MG63 (cell line): ENCODE results near the gene ARHGAP35. TPM values are rescaled to one million over a fixed set of nuclear protein-coding genes. Genes with fewer than 3 reads are reported as not detected.
"Not testable (repeated sequence)": the region's sequence is repeated elsewhere in the genome, so short reads cannot be mapped to it uniquely, and the experiment has no call there.

Experiments
- DNase-seq: peaks from one replicate; pipeline ENCODE4 v3.0.0-alpha.2; 2020
- H3K27me3 ChIP-seq: fragments of 250-450 bp; sonication (Bioruptor Pico); 2 replicates; pipeline ENCODE4 v1.5.1; 2020; ENCODE audit warnings: mild to moderate bottlenecking, moderate library complexity
- H3K36me3 ChIP-seq: fragments of 250-450 bp; sonication (Bioruptor Pico); 2 replicates; pipeline ENCODE4 v1.5.1; 2020; ENCODE audit warnings: mild to moderate bottlenecking, moderate library complexity
- H3K4me3 ChIP-seq: fragments of 250-450 bp; sonication (Bioruptor Pico); 2 replicates; pipeline ENCODE4 v1.5.1; 2020; ENCODE audit warnings: mild to moderate bottlenecking, moderate library complexity
- H3K9me3 ChIP-seq: fragments of 250-450 bp; sonication (Bioruptor Pico); 2 replicates; pipeline ENCODE4 v1.5.1; 2020; ENCODE audit warnings: mild to moderate bottlenecking, moderate library complexity
- total RNA-seq: library from RNA; depleted of rRNA; stranded (reverse); fragments of >200 nt; shearing (Covaris generic); gene quantifications from 2 replicates; pipeline ENCODE4 v1.2.3, GENCODE V29; 2014; ENCODE audit warnings: low replicate concordance

Gene ARHGAP35
- total RNA-seq, 1 experiment from 2014 or later, result 14.7 TPM

DNA sequence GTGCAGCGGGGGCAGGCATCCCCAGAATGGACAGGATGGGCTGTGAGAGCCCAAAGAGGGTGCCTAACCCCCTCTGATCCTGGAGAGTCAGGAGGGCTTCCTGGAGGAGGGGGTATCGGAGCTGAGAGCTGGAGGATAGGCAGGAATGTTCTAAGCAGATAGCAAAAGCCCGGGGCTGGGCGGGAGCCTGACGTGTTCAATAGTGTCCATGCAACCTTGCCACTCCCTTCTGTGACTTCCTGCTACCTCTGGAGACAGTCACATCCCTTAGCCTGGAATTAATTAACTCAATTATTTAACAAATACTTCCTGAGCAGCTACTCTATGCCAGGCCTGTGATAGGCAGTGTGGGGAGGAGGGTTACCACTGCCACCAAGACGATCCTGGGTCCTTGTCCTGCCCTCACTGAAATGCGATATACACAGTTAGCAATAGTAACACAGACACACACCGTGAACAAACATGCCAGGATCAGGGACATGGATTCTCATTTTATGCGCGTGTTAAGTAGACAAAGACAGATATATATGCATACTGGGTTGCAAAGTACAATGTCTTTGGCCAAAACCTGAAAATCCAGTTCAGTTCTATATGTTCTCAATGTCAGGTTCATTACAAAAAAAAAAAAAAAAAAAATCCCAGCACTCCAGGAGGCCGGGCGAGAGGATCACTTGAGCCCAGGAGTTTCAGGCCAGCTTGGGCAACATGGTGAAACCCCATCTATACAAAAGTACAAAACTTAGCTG lies 20.9 kb upstream of the ARHGAP35 start:
- Histone ChIP-seq H3K27me3 (no peaks in the 10 kb centered on the region; the same call in 1 of the 2 replicates), H3K36me3 (peaks cover 88% of the 10 kb centered on the region), H3K9me3 (no peaks in the 10 kb centered on the region), H3K4me3 (no peak overlapping the region)
- no peak for DNase-seq

DNA sequence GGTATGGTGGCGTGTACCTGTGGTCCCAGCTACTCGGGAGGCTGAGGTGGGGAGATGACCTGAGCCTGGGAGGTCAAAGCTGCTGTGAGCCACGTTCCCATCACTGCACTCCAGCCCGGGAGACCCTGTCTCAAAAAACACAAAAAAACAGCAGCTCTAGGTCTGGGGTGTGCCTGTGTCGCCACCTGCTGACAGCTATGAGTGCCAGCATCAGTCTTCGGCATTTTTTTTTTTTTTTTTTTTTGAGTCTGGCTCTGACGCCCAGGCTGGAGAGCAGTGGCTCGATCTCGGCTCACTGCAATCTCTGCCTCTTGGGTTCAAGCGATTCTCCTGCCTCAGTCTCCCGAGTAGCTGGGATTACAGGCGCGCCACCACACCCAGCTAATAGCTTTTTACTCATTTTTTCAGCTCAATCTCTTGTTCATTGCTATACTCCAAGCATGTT lies 20.3 kb upstream of the ARHGAP35 start:
- peak; percentile 37 for DNase-seq
- no peak overlapping the region for H3K4me3 ChIP-seq
- no peaks in the 10 kb centered on the region; the same call in 1 of the 2 replicates for H3K27me3 ChIP-seq
- H3K36me3 ChIP-seq, result peaks cover 91% of the 10 kb centered on the region
- H3K9me3 ChIP-seq, result no peaks in the 10 kb centered on the region

DNA sequence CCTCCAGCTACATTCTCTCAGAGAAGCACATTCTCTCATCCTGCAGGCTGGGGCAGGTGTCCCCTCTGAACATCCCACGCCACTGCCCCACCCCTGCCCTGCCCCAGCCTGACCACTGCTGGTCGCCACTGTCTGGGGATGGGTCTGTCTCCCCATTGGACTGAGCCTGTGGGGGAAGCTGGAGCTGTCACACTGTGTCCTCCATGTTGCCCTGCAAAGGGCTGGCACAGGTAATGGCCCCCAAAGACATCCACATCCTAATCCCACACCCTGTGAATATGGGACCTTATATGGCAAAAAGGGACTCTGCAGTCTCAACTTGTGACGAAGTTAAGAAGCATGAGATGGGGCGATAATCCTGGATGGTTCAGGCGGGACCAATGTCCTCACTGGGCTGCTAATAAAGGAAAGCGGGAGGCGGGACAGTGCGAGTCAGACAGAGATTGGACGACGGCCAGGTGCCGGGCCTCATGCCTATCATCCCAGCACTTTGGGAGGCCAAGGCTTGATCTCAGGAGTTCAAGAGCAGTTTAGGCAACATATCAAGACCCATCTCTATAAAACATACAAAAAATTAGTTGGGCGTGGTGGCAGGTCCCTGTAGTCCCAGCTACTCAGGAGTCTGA lies 19.2 kb upstream of the ARHGAP35 start:
- H3K36me3 ChIP-seq, result peaks cover 86% of the 10 kb centered on the region
- no peaks in the 10 kb centered on the region for H3K9me3 ChIP-seq
- H3K4me3 ChIP-seq, result no peak overlapping the region
- H3K27me3 ChIP-seq, result no peaks in the 10 kb centered on the region
- DNase-seq, result peak; percentile 76

DNA sequence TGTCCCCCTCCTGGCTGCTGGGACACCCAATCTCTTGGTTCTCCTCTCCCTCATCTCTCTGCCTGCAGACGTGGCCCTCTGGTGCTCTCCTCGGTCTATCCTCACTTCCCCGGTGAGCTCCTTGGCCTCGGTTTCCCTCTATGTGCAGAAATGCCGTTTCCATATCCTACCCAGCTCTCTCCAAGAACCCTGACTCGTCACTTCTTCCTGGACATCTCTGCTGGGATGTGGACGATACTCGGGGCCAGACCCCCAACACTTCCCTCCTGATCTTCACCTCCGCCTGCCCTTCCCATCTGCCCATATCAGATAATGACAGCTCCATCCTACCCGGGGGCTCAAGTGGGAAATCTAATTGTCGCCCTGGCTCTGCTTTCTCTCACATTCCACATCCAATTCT lies 18.0 kb upstream of the ARHGAP35 start:
- no peak overlapping the region for H3K4me3 ChIP-seq
- H3K27me3 ChIP-seq, result no peaks in the 10 kb centered on the region
- no peak for DNase-seq
- H3K36me3 ChIP-seq, result peaks cover 86% of the 10 kb centered on the region
- H3K9me3 ChIP-seq, result no peaks in the 10 kb centered on the region

DNA sequence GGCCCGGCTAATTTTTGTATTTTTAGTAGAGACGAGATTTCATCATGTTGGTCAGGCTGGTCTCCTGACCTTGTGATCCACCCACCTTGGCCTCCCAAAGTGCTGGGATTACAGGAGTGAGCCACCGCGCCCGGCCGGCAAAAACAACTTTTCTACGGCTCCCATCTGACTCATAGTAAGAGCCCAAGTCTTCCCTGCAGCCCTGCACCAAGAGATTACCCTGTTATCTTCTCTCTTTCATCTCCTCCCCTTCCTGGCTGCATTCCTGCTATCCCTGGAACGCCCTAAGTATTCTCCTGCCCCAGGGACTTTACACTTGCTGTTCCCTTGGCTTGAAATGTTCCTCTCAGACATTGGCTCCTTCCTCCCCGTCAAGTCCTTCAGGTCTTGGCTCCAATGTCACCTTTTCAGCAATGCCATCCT lies 16.7 kb upstream of the ARHGAP35 start:
- peaks cover 86% of the 10 kb centered on the region for H3K36me3 ChIP-seq
- H3K4me3 ChIP-seq, result no peak overlapping the region
- no peak for DNase-seq
- no peaks in the 10 kb centered on the region for H3K27me3 ChIP-seq
- H3K9me3 ChIP-seq, result no peaks in the 10 kb centered on the region

DNA sequence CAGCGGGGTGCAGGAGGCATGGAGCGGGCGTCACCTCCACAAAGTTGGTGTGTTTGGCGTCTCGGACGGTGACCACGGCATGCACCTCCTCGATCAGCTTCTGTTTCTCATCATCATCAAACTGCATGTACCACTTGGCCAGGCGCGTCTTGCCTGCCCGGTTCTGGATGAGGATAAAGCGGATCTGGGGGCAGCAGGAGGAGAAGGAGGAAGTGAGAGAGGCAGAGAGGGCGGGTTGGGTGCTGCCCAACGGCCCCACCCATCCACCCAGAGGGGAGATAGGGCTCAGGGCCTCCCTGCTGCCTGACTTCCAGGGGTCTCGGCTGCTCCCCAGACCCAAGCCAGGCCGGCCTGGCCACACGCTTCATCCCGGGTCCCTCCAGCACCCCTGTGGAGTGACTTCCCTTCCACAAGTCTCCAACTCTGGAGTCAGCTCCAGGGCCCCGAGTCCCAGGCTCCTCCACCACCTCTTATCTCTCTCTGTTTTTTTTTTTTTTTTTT lies 14.8 kb upstream of the ARHGAP35 start:
- Histone ChIP-seq H3K4me3 (no peak overlapping the region), H3K27me3 (no peaks in the 10 kb centered on the region), H3K36me3 (peaks cover 70% of the 10 kb centered on the region), H3K9me3 (no peaks in the 10 kb centered on the region)
- DNase-seq, result no peak

DNA sequence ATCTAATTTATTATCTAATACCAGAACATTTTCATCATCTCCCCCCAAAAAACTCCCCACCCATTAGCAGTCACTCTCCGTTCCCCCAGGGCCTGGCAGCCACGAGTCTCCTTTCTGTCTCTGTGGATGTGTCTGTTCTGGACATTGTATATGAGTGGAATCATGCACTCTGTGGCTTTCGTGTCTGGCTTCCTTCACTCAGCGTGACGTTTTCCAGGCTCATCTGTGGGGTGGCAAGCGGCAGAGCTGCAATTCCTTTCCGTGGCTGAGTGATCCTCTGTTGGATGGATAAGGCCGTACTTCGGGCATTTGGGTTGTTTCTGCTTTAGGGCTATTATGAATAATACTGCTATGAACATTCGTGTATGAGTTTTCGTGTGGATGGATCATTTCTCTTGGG lies 13.3 kb upstream of the ARHGAP35 start:
- no peaks in the 10 kb centered on the region for H3K27me3 ChIP-seq
- H3K36me3 ChIP-seq, result peaks cover 55% of the 10 kb centered on the region
- H3K9me3 ChIP-seq, result no peaks in the 10 kb centered on the region
- no peak for DNase-seq
- H3K4me3 ChIP-seq, result no peak overlapping the region

DNA sequence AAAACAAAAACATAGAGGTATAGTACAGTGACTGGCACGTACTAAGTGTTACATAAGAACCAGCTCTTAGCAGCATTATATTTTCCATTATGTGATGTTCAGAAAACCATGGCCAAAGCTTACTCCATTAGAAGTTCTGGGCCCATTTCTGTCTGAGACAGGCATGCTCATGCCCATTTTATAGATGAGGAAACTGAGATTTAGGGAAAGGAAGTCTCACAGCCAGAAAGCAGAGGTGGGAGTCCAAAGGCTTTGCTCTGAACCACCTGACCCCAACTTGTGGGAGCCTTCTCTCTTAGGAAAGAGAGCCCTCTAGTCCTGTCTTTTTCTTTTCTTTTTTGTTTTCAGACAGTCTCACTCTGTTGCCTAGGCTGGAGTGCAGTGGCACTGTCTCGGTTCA lies 12.4 kb upstream of the ARHGAP35 start:
- Histone ChIP-seq H3K36me3 (peaks cover 48% of the 10 kb centered on the region), H3K9me3 (no peaks in the 10 kb centered on the region), H3K27me3 (no peaks in the 10 kb centered on the region), H3K4me3 (peak overlapping the region; percentile 93; the same call in 1 of the 2 replicates)
- no peak for DNase-seq

DNA sequence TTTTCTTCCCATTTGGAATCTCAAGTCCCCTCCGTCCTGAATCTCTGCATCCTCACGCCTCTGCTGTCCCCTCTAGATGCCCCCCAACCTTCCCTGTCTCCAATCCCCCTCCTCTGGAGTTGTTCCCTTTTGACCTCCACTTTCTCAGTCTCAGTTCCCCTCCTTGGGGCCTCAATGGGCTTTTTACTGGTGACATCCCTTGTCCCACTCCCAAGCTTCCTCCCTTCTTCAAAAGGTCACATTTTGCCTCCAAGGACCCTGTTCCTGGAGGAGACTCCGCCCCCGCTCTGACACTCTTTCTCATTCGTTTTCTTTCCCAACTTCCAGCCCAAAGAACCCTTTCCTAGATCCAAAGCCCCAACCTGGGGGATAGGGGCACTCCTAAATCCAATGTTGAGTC lies 11.2 kb upstream of the ARHGAP35 start:
- Histone ChIP-seq H3K4me3 (peak overlapping the region; percentile 93), H3K27me3 (no peaks in the 10 kb centered on the region), H3K9me3 (no peaks in the 10 kb centered on the region), H3K36me3 (peaks cover 36% of the 10 kb centered on the region)
- peak; percentile 13 for DNase-seq

DNA sequence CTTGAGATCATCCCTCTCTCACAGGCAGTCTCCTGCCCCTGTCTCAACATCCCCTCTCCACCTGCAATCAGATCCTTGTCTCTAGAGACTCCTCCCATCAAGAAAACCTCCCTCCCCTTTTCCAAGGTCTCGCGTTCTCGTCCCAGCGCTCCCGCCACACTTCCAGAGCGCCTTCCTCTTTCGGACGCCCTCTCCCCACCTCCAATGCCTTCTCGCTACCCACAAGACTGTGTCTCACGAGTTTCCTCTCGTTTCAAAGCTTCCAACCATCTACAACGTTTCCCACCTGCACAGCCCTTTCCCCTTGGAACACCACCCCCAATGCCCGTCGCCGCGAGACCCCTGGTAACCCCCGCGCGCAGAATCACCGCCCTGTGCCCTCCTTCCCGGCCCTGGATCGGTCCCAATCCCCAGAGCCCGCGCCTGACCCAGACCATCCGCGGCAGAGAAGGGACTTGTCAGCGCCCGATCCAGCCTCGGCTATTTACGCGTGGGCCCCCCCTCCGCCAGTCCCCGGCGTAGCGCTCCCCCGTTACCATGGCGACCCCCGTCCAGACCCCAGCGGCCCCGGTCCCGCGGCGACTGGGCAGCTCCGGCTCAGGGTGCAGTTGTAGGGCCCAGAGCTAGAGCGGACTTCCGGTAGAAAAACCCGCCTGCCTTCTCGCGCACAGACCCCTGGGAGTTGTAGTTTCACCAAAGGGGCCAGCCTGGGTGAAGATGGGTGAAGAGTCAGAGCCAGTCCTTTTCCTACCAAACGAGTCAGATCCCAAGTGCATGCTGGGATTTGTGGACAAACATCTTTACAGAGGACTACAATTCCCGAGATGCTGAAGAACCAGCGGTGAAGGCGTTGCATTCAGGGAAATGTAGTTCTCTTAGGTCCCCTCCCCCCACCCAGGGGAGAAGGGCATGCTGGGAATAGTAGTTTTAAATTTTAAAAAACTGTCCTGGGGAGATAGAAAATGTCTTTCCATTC lies 10.3 kb upstream of the ARHGAP35 start, which contains the start of gene AP2S1:
Gene AP2S1, minus strand, starts transcription at position 619 of the 976 bp plus-strand sequence. Its CDS starts 80 bp downstream, at position 539.
- peak within 1 kb of the TSS; percentile 93 for H3K4me3 ChIP-seq
- no peaks in the 10 kb centered on the region for H3K27me3 ChIP-seq
- peaks cover 26% of the 10 kb centered on the region for H3K36me3 ChIP-seq
- H3K9me3 ChIP-seq, result no peaks in the 10 kb centered on the region
- peak; percentile 99 for DNase-seq

DNA sequence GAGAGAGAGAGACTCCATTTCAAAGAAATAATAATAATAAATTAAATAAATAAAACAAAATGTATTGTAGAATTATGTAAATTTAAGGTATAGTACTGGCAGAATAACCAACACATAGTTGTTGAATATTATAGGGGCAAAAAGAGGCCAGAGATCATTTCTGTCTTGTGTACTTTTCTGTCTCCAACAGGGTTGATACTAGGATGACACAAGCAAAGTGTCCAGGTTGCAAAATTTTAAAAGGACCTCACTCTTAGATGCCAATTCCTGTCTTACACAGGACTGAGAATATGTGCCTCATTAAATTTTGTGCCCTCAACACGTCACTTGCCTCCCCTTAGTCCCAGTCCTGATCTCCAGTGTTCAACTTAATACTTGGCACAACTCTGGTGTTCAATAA lies 8.0 kb upstream of the ARHGAP35 start:
- Histone ChIP-seq H3K27me3 (no peaks in the 10 kb centered on the region), H3K36me3 (peaks cover 8% of the 10 kb centered on the region), H3K9me3 (no peaks in the 10 kb centered on the region), H3K4me3 (no peak overlapping the region)
- DNase-seq, result no peak

DNA sequence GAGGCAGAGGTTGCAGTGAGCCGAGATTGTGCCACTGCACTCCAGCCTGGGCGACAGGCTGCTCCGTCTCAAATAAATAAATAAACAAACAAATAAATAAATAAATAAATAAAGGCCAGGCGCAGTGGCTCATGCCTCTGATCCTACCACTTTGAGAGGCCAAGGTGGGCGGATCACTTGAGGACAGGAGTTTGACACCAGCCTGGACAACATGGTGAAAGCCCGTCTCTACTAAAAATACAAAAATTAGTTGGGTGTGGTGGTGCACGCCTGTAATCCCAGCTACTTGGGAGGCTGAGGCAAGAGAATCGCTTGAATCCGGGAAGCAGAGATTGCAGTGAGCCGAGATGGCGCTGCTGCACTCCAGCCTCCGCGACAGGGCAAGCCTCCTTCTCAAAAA lies 6.1 kb upstream of the ARHGAP35 start:
- not testable (repeated sequence) for H3K36me3 ChIP-seq, H3K9me3 ChIP-seq, H3K4me3 ChIP-seq, H3K27me3 ChIP-seq, DNase-seq

DNA sequence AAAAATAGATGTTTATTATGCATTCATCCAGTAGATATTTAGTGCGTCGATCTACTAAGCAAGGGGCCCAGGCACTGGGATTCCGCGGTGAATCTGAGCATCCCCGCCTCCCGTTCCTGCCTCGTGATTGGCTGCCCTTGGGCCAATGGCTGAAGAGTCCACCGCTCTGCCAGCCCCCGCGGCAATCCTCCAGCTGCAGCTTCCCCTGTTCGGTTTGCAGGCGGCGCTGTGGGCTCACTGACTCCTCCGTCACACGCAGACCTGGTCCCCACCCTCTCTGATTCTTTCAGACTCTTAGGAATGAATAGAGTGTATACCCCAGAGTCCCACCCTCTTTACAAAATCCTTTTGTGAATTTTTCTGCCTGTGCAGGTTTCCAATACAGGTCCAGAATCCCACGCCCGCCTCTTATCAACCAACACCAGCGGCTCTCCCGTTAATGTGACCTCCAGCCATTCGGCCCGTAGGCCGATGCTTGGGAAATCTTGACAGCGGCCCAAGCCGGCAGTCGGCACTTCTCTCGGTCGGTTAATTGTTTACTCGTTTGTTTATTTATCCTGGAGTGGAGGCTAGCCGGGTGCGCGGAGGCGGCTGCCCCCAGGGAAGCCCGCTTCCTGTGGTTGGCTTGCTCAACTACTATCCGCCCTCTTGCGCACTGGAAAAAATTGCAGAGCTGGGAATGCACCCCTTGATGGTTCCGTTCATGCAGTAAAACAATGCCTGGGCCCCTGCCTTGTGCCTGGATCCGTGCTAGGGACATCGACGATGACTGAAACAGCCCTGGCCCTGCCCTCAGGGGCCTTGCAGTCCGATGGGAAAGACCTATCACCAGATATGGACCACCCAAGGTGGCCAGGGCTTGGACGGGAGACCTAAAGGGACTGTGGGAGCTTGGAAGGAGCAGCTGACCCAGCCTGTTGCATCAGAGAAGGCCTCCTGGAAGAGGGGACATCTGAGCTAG lies 4.5 kb upstream of the ARHGAP35 start:
- Histone ChIP-seq H3K36me3 (no peaks in the 10 kb centered on the region), H3K27me3 (no peaks in the 10 kb centered on the region), H3K9me3 (no peaks in the 10 kb centered on the region), H3K4me3 (peak overlapping the region; percentile 22)
- peak; percentile 99 for DNase-seq

DNA sequence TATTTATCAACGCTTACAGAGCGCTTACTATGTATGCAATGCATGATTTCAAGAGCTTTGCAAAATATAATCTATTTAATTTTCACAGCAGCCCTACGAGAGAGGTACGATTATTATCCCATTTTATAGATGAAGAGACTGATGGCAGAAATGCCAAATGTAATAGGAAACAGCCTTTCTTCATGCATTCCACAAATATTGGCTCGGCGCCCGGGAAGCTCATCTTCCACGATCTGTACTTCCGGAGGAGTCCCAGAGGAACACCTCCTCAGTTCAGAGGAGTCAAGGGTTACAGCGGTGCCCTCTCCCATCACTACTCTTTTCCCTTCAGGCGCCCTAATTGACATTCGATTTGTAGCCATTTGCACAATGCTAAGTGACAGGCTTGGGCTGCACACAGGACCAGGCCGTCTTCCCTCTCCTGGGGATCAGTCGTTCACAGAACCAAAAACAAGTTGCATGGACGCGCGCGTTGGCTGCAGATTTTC lies 1.1 kb upstream of the ARHGAP35 start:
- Histone ChIP-seq H3K27me3 (no peaks in the 10 kb centered on the region), H3K9me3 (no peaks in the 10 kb centered on the region), H3K36me3 (peaks cover 5% of the 10 kb centered on the region), H3K4me3 (peak overlapping the region; percentile 82)
- peak; percentile 89 for DNase-seq

DNA sequence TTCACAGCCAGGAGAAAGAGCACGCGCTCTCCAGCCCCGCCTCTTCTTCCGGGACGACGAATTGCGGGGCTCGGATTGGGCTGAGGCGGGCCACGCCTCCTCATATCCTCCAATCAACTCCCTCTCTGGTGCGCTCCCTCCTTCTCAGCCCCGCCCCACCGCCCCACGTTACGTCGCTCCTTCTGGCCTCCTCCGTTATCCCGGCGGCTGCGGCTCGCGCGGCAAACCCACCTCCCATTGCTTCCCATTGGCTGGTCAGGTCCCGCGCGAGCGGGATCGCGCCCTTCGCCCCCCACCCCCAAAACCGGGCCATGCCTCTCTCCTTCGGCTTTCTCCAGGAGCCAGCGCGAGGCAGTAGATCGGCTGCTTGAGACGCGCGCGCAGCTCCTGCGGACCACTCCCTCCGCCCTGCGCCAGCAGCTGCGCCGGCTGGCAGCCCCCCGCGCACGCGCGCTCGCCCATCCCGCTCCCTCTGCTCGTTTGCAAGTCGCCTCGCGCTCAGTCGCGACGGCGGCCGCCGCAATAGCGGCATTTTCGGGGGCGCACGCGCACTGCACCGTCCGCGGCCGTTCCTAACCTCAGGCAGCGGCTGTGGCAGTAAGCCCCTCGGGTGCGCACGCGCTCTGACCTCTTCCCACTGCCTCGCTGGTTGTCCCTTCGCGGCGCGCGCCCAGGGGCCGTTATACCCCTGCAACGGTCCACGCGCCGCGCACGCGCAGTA lies 512 bp upstream of the ARHGAP35 start:
- peak; percentile 100 for DNase-seq
- peaks cover 6% of the 10 kb centered on the region for H3K36me3 ChIP-seq
- H3K27me3 ChIP-seq, result no peaks in the 10 kb centered on the region
- H3K9me3 ChIP-seq, result no peaks in the 10 kb centered on the region
- H3K4me3 ChIP-seq, result peak overlapping the region; percentile 82
